Thoracic aorta endothelial cell (primary cell): ENCODE measurements around the gene TLE4. TPM values are rescaled to one million over a fixed set of nuclear protein-coding genes. Genes with fewer than 3 reads are reported as not detected.

Source experiments
- total RNA-seq: library from RNA; depleted of rRNA; stranded (reverse); fragments of >200 nt; gene quantifications from 2 replicates; pipeline ENCODE4 v1.2.3, GENCODE V29; 2012

Gene TLE4
- 43.9 and 47.4 TPM in 2 replicates for total RNA-seq

GRCh38 chr9:79571309-79572031 is at the start of gene TLE4:
Gene TLE4 (plus strand): TSS chr9:79571965. CDS start chr9:79572791, 826 bp downstream.

